HS-27A (cell line): ENCODE data around the gene OR2T29.
"Not testable (repeated sequence)": the region's sequence is repeated elsewhere in the genome, so short reads cannot be mapped to it uniquely, and the experiment has no call there.

Experiments
- DNase-seq: peaks from one replicate; pipeline ENCODE4 v3.0.0-alpha.2; 2012; ENCODE audit warnings: low read depth, missing footprints

Gene OR2T29

DNA sequence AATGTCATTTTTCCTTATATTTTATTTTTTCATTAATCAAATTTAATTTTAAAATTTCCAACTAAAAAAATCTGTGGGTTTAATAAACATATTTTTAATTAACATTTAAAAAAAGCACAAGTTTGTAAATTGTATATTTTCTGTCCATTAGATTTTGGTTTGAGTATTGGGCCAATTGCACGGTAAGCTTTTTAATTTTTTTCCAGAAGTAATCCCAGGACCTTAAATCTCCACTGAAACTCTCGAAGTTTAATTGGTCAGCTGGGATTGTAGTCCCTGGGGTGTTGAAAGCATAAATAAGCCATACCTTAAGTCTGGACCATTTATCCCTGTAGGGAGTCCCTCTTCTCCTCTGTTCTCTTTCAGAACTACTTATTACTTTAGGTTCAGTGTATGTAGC, 54.8 kb downstream of the OR2T29 start, which contains the start of gene OR2G6:
Gene OR2G6 (plus strand): TSS at position 301 of the 400 bp plus-strand sequence. CDS start 13,574 bp downstream, outside the sequence.
- not testable (repeated sequence) for DNase-seq
